ENCODE results near the gene PATE4. TPM values are rescaled to one million over a fixed set of nuclear protein-coding genes. Genes with fewer than 3 reads are reported as not detected.
"Not testable (repeated sequence)": the region's sequence is repeated elsewhere in the genome, so short reads cannot be mapped to it uniquely, and the experiment has no call there.

PATE4 gene, protein sequence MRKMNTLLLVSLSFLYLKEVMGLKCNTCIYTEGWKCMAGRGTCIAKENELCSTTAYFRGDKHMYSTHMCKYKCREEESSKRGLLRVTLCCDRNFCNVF
- not detected for total RNA-seq

DNA sequence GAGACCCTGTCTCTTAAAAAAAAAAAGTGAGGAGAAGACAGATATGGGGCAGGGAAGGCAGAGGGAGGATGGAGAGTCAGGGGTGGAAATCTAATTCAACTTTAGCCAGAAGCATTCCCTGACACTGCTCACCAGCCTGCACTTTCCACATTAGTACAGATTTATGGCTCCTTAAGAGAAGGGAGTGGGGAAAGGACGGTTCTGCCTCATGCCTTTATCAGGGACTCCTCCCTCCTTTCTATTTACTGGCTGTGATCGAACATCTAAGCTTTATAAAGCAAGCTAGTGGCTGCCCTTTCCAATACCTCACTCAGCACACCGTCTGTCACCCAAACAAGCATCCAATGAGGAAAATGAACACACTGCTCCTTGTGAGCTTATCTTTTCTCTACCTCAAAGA lies at the start of gene PATE4:
TSS of gene PATE4 (plus strand) at position 301 of the 400 bp plus-strand sequence. CDS start at position 345, 44 bp downstream.
- Mint-ChIP-seq H3K9me3 (ENCODE audit: low read depth) (peaks cover 4% of the 10 kb centered on the region), H3K27me3 (peaks cover 21% of the 10 kb centered on the region), H3K27ac (no peak within 1 kb of the TSS), H3K36me3 (ENCODE audit: low read depth) (no peaks in the 10 kb centered on the region), H3K4me1 (no peaks in the 10 kb centered on the region), H3K4me3 (no peak within 1 kb of the TSS)
- ATAC-seq = no peak
- ChIA-PET POLR2A (no interaction called here), CTCF (no interaction called here)
- intact Hi-C loops (cut with DNase I, micrococcal nuclease) = no loop called here
- DNase-seq = no peak

- intact Hi-C loops (cut with DNase I, micrococcal nuclease) = no loop called here
- Mint-ChIP-seq H3K4me1 (no peaks in the 10 kb centered on the region), H3K27me3 (peaks cover 12% of the 10 kb centered on the region), H3K27ac (no peak overlapping the region), H3K9me3 (ENCODE audit: low read depth) (no peaks in the 10 kb centered on the region), H3K36me3 (ENCODE audit: low read depth) (no peaks in the 10 kb centered on the region), H3K4me3 (no peak overlapping the region)
- ChIA-PET POLR2A (no interaction called here), CTCF (interaction anchor here (0.7 kb wide), 1 partner anchor 51 kb away, joined by 3 read pairs; no protein-coding TSS in a partner anchor)
- DNase-seq = no peak
- no peak for ATAC-seq
Measured at GRCh38 chr11:125784678-125785077, 48.4 kb upstream of the PATE4 start.

DNA sequence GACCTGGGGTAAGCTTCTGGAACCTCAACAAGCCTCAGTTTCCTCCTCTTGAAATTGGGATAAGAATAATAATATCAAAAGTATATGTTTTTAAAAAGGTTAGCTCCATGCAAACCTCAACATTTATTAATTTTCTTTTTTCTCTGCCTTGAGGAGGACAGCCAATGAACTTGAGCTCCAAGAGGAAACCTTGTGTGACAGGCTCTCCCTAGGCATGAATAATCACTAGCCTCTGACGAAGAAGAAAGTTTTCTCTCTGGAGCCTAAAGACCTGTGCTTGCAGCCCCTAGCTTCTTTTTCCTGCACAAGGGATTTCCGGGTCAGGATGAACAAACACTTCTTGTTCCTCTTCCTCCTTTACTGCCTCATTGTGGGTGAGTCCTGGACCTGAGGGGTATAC lies 45.3 kb upstream of the PATE4 start, which contains the start of gene PATE3:
TSS of gene PATE3 (plus strand) at position 301 of the 400 bp plus-strand sequence. CDS start at position 326, 25 bp downstream.
- no peak for ATAC-seq
- CTCF ChIA-PET = no interaction called here
- no peak within 1 kb of the TSS for H3K27ac Mint-ChIP-seq
- peaks cover 4% of the 10 kb centered on the region for H3K27me3 Mint-ChIP-seq
- DNase-seq = no peak
- H3K9me3 Mint-ChIP-seq (ENCODE audit: low read depth) = no peaks in the 10 kb centered on the region
- no peaks in the 10 kb centered on the region for H3K36me3 Mint-ChIP-seq (ENCODE audit: low read depth)
- intact Hi-C loops (cut with DNase I, micrococcal nuclease) = no loop called here
- POLR2A ChIA-PET = no interaction called here
- H3K4me1 Mint-ChIP-seq = no peaks in the 10 kb centered on the region
- no peak within 1 kb of the TSS for H3K4me3 Mint-ChIP-seq

- H3K4me1 Mint-ChIP-seq = no peaks in the 10 kb centered on the region
- H3K4me3 Mint-ChIP-seq = no peak overlapping the region
- H3K27ac Mint-ChIP-seq = no peak overlapping the region
- no peaks in the 10 kb centered on the region for H3K36me3 Mint-ChIP-seq (ENCODE audit: low read depth)
- peaks cover 10% of the 10 kb centered on the region for H3K9me3 Mint-ChIP-seq (ENCODE audit: low read depth)
- peaks cover 4% of the 10 kb centered on the region for H3K27me3 Mint-ChIP-seq
- ChIA-PET CTCF (interaction anchor here (0.6 kb wide), 1 partner anchor 94 kb away, joined by 3 read pairs; no protein-coding TSS in a partner anchor), POLR2A (no interaction called here)
- no peak for ATAC-seq
- no peak for DNase-seq
- intact Hi-C loops (cut with DNase I, micrococcal nuclease) = no loop called here
Measured at GRCh38 chr11:125790825-125791224, 42.3 kb upstream of the PATE4 start.

DNA sequence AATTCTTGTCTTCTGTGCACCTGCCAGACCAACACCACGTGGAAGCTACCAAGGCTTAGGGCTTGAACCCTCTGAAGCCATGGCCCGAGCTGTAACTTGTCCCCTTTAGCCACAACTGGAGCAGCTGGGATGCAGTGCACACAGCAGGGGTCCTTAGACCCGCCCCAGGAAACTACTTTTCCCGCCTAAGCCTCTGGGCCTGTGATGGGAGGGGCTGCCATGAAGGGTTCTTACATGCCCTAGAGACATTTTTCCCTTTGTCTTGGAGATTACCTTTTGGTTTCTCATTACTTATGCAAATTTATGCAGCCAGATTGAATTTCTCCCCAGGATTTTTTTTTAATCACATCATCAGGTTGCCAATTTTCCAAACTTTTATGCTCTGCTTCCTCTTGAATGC lies 35.5 kb upstream of the PATE4 start:
- no peaks in the 10 kb centered on the region for H3K27me3 Mint-ChIP-seq
- no peak for DNase-seq
- no peaks in the 10 kb centered on the region for H3K4me1 Mint-ChIP-seq
- ChIA-PET CTCF (no interaction called here), POLR2A (no interaction called here)
- H3K9me3 Mint-ChIP-seq (ENCODE audit: low read depth) = peaks cover 31% of the 10 kb centered on the region
- no peaks in the 10 kb centered on the region for H3K36me3 Mint-ChIP-seq (ENCODE audit: low read depth)
- intact Hi-C loops (cut with DNase I, micrococcal nuclease) = no loop called here
- no peak overlapping the region for H3K4me3 Mint-ChIP-seq
- no peak for ATAC-seq
- no peak overlapping the region for H3K27ac Mint-ChIP-seq

DNA sequence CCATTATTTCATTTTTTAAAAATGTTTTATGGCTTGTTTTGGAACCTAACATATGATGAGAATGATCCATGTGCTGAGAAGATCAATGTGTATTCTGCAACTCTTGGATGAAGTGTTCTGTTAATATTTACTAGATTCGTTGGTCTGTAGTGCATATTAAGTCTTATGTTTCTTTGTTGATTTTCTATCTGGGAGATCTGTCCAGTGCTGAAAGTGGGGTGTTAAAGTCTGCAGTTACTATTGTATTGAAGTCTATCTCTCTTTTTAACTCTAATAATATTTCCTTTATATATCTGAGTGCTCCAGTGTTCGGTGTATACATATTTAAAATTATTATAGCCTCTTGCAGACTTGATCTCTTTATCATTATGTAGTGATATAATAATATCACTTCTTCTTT lies 33.3 kb upstream of the PATE4 start:
- POLR2A ChIA-PET = no interaction called here
- no peak for ATAC-seq
- Mint-ChIP-seq H3K4me3 (no peak overlapping the region), H3K4me1 (no peaks in the 10 kb centered on the region), H3K9me3 (ENCODE audit: low read depth) (peaks cover 29% of the 10 kb centered on the region), H3K27ac (no peak overlapping the region), H3K36me3 (ENCODE audit: low read depth) (no peaks in the 10 kb centered on the region), H3K27me3 (no peaks in the 10 kb centered on the region)
- DNase-seq = no peak
- intact Hi-C loops (cut with DNase I, micrococcal nuclease) = no loop called here
- CTCF ChIA-PET = no interaction called here

GRCh38 chr11:125802387-125802786 lies 30.7 kb upstream of the PATE4 start:
- no peak overlapping the region for H3K4me3 Mint-ChIP-seq
- H3K9me3 Mint-ChIP-seq (ENCODE audit: low read depth) = peaks cover 21% of the 10 kb centered on the region
- ChIA-PET CTCF (no interaction called here), POLR2A (interaction anchor here (0.6 kb wide), 1 partner anchor 761 kb away, joined by 3 read pairs; no protein-coding TSS in a partner anchor)
- intact Hi-C loops (cut with DNase I, micrococcal nuclease) = no loop called here
- no peaks in the 10 kb centered on the region for H3K27me3 Mint-ChIP-seq
- DNase-seq = no peak
- no peak for ATAC-seq
- H3K36me3 Mint-ChIP-seq (ENCODE audit: low read depth) = no peaks in the 10 kb centered on the region
- H3K27ac Mint-ChIP-seq = no peak overlapping the region
- no peaks in the 10 kb centered on the region for H3K4me1 Mint-ChIP-seq

- ChIA-PET POLR2A (no interaction called here), CTCF (no interaction called here)
- DNase-seq = no peak
- Mint-ChIP-seq H3K27me3 (no peaks in the 10 kb centered on the region), H3K4me3 (no peak overlapping the region), H3K27ac (no peak overlapping the region), H3K36me3 (ENCODE audit: low read depth) (no peaks in the 10 kb centered on the region), H3K9me3 (ENCODE audit: low read depth) (peaks cover 5% of the 10 kb centered on the region), H3K4me1 (no peaks in the 10 kb centered on the region)
- ATAC-seq = no peak
- intact Hi-C loops (cut with DNase I, micrococcal nuclease) = no loop called here
Measured at GRCh38 chr11:125807909-125808308, 25.2 kb upstream of the PATE4 start.

- ChIA-PET CTCF (interaction anchor here (0.6 kb wide), 1 partner anchor 51 kb away, joined by 3 read pairs; no protein-coding TSS in a partner anchor), POLR2A (no interaction called here)
- intact Hi-C loops (cut with DNase I, micrococcal nuclease) = no loop called here
- Mint-ChIP-seq H3K4me1 (no peaks in the 10 kb centered on the region), H3K9me3 (ENCODE audit: low read depth) (peaks cover 4% of the 10 kb centered on the region), H3K27me3 (peaks cover 18% of the 10 kb centered on the region), H3K4me3 (no peak overlapping the region), H3K27ac (no peak overlapping the region), H3K36me3 (ENCODE audit: low read depth) (no peaks in the 10 kb centered on the region)
- ATAC-seq = no peak
- no peak for DNase-seq
Measured at GRCh38 chr11:125835748-125836147, 2.6 kb downstream of the PATE4 start.

DNA sequence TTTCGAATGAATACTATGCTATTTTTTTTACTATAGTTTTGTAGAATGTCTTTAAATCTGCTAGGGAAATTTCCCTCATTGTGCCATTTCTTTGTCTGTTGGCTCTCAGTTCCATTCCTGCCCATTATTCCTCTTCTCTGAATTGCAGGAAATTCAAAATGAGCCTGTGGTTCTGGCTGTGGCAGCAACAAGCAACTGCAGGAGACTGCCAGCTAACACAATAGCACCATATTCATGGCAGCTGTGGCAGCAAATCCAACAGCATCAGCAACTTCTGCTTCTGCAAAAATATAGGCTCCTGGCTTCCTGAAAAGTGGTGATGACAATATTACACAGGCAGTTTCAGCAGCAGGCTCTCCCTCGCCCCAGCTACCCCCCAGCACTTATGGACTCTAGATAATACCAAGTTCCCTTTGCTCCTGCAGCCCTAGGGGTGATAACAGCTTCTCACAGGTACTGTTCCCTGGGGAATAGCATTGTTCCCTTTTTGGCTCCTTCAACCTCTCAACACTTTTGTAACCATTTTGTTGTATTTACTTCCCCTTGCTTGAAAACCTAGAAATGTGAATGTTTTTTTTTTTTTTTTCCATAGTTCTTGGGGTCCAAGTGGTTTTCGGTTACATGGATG lies 9.3 kb downstream of the PATE4 start:
- Mint-ChIP-seq H3K4me1 (no peaks in the 10 kb centered on the region), H3K27ac (no peak overlapping the region), H3K27me3 (peaks cover 2% of the 10 kb centered on the region), H3K9me3 (ENCODE audit: low read depth) (peaks cover 17% of the 10 kb centered on the region), H3K4me3 (no peak overlapping the region), H3K36me3 (ENCODE audit: low read depth) (peaks cover 9% of the 10 kb centered on the region)
- ChIA-PET CTCF (no interaction called here), POLR2A (no interaction called here)
- DNase-seq = no peak
- intact Hi-C loops (cut with DNase I, micrococcal nuclease) = no loop called here
- ATAC-seq = no peak

DNA sequence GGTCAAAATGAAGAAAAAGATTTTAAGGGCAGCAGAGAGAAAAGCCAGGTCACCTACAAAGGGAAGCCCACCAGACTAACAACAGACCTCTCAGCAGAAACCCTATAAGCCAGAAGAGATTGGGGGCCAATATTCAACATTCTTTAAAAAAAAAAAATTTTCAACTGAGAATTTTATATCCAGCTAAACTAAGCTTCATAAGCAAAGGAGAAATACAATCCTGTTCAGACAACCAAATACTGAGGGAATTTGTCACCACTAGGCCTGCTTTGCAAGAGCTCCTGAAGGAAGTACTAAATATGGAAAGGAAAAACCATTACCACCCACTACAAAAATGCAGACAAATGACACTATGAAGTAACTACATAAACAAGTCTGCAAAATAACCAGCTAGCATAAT lies 13.1 kb downstream of the PATE4 start:
- ChIA-PET POLR2A (no interaction called here), CTCF (no interaction called here)
- Mint-ChIP-seq H3K27me3 (peaks cover 4% of the 10 kb centered on the region), H3K4me3 (no peak overlapping the region), H3K9me3 (ENCODE audit: low read depth) (peaks cover 25% of the 10 kb centered on the region), H3K36me3 (ENCODE audit: low read depth) (peaks cover 10% of the 10 kb centered on the region), H3K4me1 (no peaks in the 10 kb centered on the region), H3K27ac (no peak overlapping the region)
- intact Hi-C loops (cut with DNase I, micrococcal nuclease) = no loop called here
- DNase-seq = no peak
- ATAC-seq = no peak

DNA sequence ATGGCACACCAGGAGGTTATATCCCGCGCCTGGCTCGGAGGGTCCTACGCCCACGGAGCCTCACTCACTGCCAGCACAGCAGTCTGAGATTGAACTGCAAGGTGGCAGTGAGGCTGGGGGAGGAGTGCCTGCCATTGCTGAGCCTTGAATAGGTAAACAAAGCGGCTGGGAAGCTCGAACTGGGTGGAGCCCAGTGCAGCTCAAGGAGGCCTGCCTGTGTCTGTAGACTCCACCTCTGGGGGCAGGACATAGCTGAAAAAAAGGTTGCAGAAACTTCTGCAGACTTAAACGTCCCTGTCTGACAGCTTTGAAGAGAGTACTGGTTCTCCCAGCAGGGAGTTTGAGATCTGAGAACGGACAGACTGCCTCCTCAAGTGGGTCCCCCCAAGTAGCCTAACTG lies 24.6 kb downstream of the PATE4 start:
- DNase-seq; H3K27ac Mint-ChIP-seq; H3K4me1 Mint-ChIP-seq; POLR2A ChIA-PET; ATAC-seq; CTCF ChIA-PET; H3K36me3 Mint-ChIP-seq (ENCODE audit: low read depth); intact Hi-C loops (cut with DNase I, micrococcal nuclease); H3K9me3 Mint-ChIP-seq (ENCODE audit: low read depth); H3K4me3 Mint-ChIP-seq: not testable (repeated sequence)
- peaks cover 14% of the 10 kb centered on the region for H3K27me3 Mint-ChIP-seq
